ENCODE measurements around the gene IFRD1. TPM values are rescaled to one million over a fixed set of nuclear protein-coding genes. Genes with fewer than 3 reads are reported as not detected.
A peak's percentile ranks its signal among the peaks of the same experiment; 100 is the strongest.

The IFRD1 gene
- total and polyA plus RNA-seq, 8 donors, result 37.4 to 54.1 (median 46.9) TPM

DNA sequence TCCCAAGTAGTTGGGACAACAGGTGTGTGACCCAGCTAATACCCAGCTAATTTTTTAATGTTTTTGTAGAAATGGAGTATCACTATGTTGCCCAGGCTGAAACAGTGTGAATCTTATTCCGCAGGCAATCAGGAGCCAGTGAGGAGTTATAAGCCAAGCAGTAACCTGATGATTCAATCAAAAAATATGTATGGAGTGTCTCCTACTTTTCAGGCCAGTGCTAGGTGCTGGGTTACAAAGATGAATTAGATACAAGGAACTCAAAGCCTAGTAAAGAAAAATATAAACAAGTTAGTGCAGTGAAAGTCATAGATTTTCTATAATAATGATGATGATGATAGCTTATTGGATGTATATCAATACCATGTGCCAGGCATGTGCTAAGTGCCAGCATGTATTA lies 13.2 kb upstream of the IFRD1 start:
- H3K4me1 ChIP-seq, result no peaks in the 10 kb centered on the region
- intact Hi-C loops (cut with DNase I), result no loop called here
- no peaks in the 10 kb centered on the region for H3K27me3 ChIP-seq
- ATAC-seq (peak; percentile 19), DNase-seq (no peak)
- TF ChIP-seq, protein P1, sequence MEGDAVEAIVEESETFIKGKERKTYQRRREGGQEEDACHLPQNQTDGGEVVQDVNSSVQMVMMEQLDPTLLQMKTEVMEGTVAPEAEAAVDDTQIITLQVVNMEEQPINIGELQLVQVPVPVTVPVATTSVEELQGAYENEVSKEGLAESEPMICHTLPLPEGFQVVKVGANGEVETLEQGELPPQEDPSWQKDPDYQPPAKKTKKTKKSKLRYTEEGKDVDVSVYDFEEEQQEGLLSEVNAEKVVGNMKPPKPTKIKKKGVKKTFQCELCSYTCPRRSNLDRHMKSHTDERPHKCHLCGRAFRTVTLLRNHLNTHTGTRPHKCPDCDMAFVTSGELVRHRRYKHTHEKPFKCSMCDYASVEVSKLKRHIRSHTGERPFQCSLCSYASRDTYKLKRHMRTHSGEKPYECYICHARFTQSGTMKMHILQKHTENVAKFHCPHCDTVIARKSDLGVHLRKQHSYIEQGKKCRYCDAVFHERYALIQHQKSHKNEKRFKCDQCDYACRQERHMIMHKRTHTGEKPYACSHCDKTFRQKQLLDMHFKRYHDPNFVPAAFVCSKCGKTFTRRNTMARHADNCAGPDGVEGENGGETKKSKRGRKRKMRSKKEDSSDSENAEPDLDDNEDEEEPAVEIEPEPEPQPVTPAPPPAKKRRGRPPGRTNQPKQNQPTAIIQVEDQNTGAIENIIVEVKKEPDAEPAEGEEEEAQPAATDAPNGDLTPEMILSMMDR (IDR thresholded peaks at IDR 0.05), result no peak
- no peak overlapping the region for H3K4me3 ChIP-seq
- no peaks in the 10 kb centered on the region for H3K36me3 ChIP-seq
- H3K9me3 ChIP-seq, result no peaks in the 10 kb centered on the region
- no peak overlapping the region for H3K27ac ChIP-seq

DNA sequence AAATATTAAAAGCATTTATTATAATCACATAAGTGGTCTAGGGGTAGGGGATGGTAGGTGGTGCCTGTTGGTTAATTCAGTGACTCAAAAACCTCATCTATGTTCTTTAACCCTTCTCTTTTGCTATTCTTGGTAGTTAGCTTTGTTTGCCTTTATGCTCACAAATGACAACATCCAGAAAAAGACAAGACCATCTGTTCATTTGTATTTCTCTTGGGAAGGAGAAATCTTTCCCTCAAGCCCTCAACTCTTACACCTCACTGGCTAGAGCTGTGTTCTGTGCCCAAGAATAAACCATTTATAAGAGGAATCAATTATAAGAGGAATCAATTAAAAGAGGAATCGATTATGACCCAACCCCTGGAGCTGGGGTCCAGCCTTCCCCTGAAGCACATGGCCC lies 10.8 kb upstream of the IFRD1 start:
- intact Hi-C loops (cut with DNase I), result no loop called here
- Histone ChIP-seq H3K4me3 (no peak overlapping the region), H3K27ac (no peak overlapping the region), H3K4me1 (no peaks in the 10 kb centered on the region), H3K9me3 (no peaks in the 10 kb centered on the region), H3K27me3 (no peaks in the 10 kb centered on the region), H3K36me3 (no peaks in the 10 kb centered on the region)
- DNase-seq (no peak), ATAC-seq (no peak)
- TF ChIP-seq, protein P1 (IDR thresholded peaks at IDR 0.05), result no peak

DNA sequence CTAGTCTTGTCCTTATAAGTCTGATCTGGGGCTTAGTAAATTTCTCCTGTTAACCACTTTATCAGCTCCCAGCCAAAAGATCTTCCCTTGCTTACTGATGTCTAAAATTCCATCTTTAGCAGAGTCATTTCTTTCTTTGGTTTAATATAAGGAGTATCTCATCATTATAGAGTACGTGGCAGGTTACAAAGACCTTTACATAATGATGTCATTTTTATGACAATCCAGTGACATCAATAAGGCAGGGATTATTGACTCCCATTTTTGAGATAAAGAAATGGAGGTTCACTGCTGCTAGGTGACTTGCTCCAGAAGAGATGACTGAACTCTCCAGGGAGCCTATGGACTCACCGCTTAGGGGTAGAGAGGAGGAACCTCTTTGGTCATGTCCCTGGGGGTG lies 8.1 kb upstream of the IFRD1 start:
- Histone ChIP-seq H3K4me3 (no peak overlapping the region), H3K9me3 (no peaks in the 10 kb centered on the region), H3K4me1 (no peaks in the 10 kb centered on the region), H3K27me3 (no peaks in the 10 kb centered on the region), H3K36me3 (no peaks in the 10 kb centered on the region), H3K27ac (no peak overlapping the region)
- DNase-seq (no peak), ATAC-seq (no peak)
- TF ChIP-seq, protein P1 (IDR thresholded peaks at IDR 0.05), result no peak
- intact Hi-C loops (cut with DNase I), result no loop called here

DNA sequence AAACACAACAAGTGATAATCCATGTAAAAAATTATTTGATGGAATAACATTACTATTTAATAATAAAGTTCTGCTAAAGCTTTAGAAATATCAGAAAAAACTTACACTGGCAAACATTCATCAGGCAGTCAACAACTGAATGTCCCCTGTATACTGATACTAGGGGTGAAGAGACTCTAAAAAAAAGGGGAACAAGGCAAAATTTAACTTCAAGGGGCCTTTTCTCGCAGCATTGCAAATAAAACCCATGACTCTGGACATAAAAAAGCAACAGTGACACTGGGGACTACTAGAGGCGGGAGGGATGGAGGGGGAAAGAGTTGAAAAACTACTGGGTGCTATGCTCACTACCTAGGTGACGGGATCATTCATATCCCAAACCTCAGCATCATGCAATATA lies 5.8 kb upstream of the IFRD1 start:
- Histone ChIP-seq H3K4me3 (no peak overlapping the region), H3K9me3 (no peaks in the 10 kb centered on the region), H3K4me1 (peaks cover 0 to 9% of the 10 kb centered on the region in 2 donors), H3K27ac (peak overlapping the region in 1 of 2 donors; percentile 82), H3K27me3 (no peaks in the 10 kb centered on the region), H3K36me3 (no peaks in the 10 kb centered on the region)
- TF ChIP-seq, protein P1 (IDR thresholded peaks at IDR 0.05), result no peak
- no peak for DNase-seq
- intact Hi-C loops (cut with DNase I), result no loop called here
- no peak for ATAC-seq

DNA sequence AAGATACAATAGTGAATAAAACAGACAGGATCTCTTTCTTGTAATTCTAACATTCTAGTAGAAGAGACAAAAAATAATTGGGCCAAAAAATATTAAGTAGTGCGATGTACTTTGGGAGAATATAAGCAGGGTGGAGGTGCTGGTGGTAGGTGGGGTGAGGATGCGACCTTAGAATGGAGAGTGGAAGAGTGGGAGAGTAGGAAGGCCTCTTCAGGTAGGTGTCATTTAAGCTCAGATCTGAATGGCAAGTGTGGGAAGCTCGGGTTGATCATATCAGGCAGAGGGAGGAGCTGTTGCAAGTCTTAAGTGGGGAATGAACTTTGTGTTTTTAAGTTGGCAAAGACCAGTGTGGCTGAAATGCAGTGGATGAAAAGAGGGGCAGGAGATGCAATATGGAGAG lies 3.8 kb upstream of the IFRD1 start:
- no peaks in the 10 kb centered on the region for H3K36me3 ChIP-seq
- intact Hi-C loops (cut with DNase I), result no loop called here
- no peak overlapping the region for H3K4me3 ChIP-seq
- peaks cover 0 to 14% of the 10 kb centered on the region in 2 donors for H3K4me1 ChIP-seq
- DNase-seq (no peak), ATAC-seq (no peak)
- no peaks in the 10 kb centered on the region for H3K9me3 ChIP-seq
- TF ChIP-seq, protein P1 (IDR thresholded peaks at IDR 0.05), result no peak
- peak overlapping the region in 1 of 2 donors; percentile 82 for H3K27ac ChIP-seq
- H3K27me3 ChIP-seq, result no peaks in the 10 kb centered on the region
